Measurements from ENCODE around the gene NECTIN1.

- TF ChIP-seq CTCF (IDR thresholded peaks at IDR 0.05) (no peak), POLR2A (IDR thresholded peaks at IDR 0.05) (no peak)
Measured at GRCh38 chr11:119771172-119771770, 42.3 kb upstream of the NECTIN1 start.

Data from upper lobe of left lung (tissue), 4 donors.